HEK293T (cell line): ENCODE results near the gene CDC37L1.

Source experiments
- ARNT ChIP-seq: fragments of 450-650 bp; IDR thresholded peaks from 2 replicates; pipeline ENCODE4 v1.6.1; 2017; ENCODE audit warnings: mild to moderate bottlenecking
- BHLHE40 ChIP-seq: fragments of 450-650 bp; IDR thresholded peaks from 2 replicates; pipeline ENCODE4 v1.6.1; 2016; ENCODE audit warnings: mild to moderate bottlenecking, moderate library complexity, borderline replicate concordance
- FOXK2 ChIP-seq: fragments of 450-650 bp; IDR thresholded peaks from 2 replicates; pipeline ENCODE4 v1.6.1; 2016; ENCODE audit warnings: mild to moderate bottlenecking
- HDGF ChIP-seq: fragments of 450-650 bp; IDR thresholded peaks from 2 replicates; pipeline ENCODE4 v1.6.1; 2017; ENCODE audit warnings: antibody characterized with exemption, borderline replicate concordance
- L3MBTL2 ChIP-seq: fragments of 450-650 bp; conservative IDR thresholded peaks from 2 replicates; pipeline ENCODE4 v1.6.1; 2016; ENCODE audit warnings: mild to moderate bottlenecking
- PKNOX1 ChIP-seq: fragments of 450-650 bp; IDR thresholded peaks from 2 replicates; pipeline ENCODE4 v1.6.1; 2016
- TARDBP ChIP-seq: fragments of 450-650 bp; IDR thresholded peaks from 2 replicates; pipeline ENCODE4 v1.6.1; 2016

- TF ChIP-seq HDGF (no peak), TARDBP (no peak), FOXK2 (no peak), BHLHE40 (no peak), ARNT (no peak), PKNOX1 (no peak), L3MBTL2 (no peak)
These were observed 62.9 kb downstream of the CDC37L1 start for GRCh38 chr9:4742246-4742645.
